ENCODE data around the gene MTHFD1.

The MTHFD1 gene

GRCh38 chr14:64419003-64419402 is 30.9 kb downstream of the MTHFD1 start:
- TF ChIP-seq GATA2 (IDR thresholded peaks at IDR 0.05; ENCODE audit: low read depth, low read length) = no peak
- TF ChIP-seq GATA3 (IDR thresholded peaks at IDR 0.05; ENCODE audit: low read depth, low read length) = no peak

- TF ChIP-seq GATA2 (IDR thresholded peaks at IDR 0.05; ENCODE audit: low read depth, low read length) (no peak), GATA3 (IDR thresholded peaks at IDR 0.05; ENCODE audit: low read depth, low read length) (no peak)
These were observed 33.0 kb downstream of the MTHFD1 start for GRCh38 chr14:64421166-64421565.

DNA sequence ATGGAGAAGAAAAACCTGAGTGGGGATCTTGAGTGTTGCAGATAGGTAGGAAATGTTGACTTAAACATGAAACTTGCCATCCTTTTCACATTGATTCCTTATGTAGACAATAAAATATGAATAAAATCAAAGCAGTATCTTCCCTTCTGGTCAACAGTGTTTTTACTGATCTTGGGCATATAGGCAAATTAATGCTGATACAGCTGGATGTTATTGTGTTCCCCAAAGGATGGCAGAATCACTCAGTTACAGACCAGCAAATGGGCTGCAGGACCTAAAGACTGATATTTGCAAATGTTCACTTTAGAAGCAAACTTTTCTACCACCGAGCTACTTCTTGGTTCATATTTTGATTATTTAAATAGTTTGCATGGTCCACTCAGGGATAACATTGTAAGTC is 33.9 kb downstream of the MTHFD1 start:
- TF ChIP-seq GATA3 (IDR thresholded peaks at IDR 0.05; ENCODE audit: low read depth, low read length) (no peak), GATA2 (IDR thresholded peaks at IDR 0.05; ENCODE audit: low read depth, low read length) (no peak)

DNA sequence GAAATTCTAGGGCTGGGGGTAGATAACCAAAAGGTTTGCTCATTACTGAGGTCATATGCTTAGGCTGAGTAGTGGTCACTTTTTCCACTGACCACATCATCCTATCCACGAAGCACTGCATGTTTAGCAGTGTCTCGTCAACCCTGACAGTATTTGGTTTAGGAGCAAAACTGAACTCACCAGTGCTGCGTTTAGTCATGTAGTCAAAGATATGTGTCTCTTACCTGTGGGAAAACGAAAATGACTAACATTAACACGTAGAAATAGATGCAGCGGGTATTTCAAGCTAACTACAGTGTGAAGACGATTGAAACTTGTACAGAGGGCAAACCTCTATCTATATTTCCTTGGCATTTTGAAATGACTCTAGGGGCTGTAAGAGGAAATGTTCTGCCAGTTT is 34.6 kb downstream of the MTHFD1 start:
- TF ChIP-seq GATA3 (IDR thresholded peaks at IDR 0.05; ENCODE audit: low read depth, low read length) (no peak), GATA2 (IDR thresholded peaks at IDR 0.05; ENCODE audit: low read depth, low read length) (no peak)

DNA sequence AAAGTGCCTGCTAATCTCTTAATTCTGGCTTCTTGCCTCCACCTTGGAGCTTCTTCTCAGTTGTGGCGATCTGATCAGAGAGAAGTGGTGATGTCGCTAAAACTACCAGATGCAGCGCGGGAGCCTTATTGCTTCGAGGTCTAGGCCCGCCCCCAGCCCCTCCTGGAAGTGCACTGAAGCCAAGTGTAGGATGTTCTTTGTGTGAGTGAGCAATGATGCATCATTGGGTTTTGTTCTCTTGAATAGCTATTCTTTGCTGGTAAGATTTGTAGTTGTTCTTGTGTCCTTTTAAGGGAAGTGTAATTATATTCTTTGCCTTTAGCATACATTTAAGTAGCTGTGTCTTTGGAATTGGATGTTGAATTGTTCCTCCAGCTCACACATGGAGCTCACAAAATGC is 35.8 kb downstream of the MTHFD1 start:
- TF ChIP-seq GATA3 (IDR thresholded peaks at IDR 0.05; ENCODE audit: low read depth, low read length) (no peak), GATA2 (IDR thresholded peaks at IDR 0.05; ENCODE audit: low read depth, low read length) (no peak)

GRCh38 chr14:64434528-64434927 is 46.4 kb downstream of the MTHFD1 start:
- TF ChIP-seq GATA2 (IDR thresholded peaks at IDR 0.05; ENCODE audit: low read depth, low read length) (no peak), GATA3 (IDR thresholded peaks at IDR 0.05; ENCODE audit: low read depth, low read length) (no peak)

DNA sequence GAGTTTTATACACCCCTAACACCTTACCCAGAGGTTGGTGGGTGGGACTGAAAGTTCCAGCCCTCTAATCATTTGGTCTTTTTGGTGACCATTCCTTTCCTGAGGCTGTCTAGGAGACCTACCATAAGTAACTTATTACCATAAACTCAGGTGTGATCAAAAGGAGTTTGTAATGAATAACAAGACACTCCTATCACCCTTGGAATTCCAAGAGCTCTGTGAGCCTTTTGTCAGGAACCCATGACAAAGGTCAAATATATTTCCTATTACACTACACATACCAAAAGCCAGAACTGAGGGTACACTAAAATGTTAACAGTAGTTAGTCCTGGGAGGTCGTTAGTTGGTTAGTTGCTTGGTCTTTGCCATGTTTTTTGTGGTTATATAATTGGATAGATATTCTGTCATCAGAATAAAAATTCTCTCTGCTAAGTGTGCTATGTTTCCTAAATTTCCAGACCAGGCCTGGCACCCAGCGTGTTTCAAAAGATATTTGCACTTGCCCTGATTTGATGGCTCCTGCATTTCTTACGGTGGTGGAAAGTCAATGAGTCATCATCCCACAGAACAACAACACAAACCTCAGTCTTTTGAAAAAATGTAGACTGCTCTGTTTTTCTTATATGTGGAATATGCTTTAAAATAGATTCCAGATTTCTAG is 50.2 kb downstream of the MTHFD1 start:
- TF ChIP-seq GATA2 (IDR thresholded peaks at IDR 0.05; ENCODE audit: low read depth, low read length) = no peak
- TF ChIP-seq GATA3 (IDR thresholded peaks at IDR 0.05; ENCODE audit: low read depth, low read length) = no peak

DNA sequence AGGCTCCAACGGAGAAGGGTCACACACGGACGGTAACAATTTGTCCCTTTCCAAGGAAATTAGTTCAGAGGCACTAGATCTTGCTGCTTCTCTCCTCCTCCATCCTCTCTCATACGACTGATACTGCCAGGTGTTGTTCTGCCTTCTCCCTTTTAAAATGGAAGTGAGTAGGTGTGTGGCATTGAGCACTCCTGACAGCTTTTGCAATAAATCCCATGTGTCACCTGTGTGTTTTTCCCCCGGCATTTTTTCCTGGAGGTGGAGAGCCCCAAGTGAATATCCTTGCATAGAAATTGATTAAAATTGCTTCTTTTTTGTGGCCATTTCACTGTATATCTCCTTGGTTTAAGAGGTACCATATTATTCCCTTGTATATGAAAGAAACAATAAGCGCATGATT is 51.0 kb downstream of the MTHFD1 start:
- TF ChIP-seq GATA2 (IDR thresholded peaks at IDR 0.05; ENCODE audit: low read depth, low read length) (no peak), GATA3 (IDR thresholded peaks at IDR 0.05; ENCODE audit: low read depth, low read length) (no peak)

DNA sequence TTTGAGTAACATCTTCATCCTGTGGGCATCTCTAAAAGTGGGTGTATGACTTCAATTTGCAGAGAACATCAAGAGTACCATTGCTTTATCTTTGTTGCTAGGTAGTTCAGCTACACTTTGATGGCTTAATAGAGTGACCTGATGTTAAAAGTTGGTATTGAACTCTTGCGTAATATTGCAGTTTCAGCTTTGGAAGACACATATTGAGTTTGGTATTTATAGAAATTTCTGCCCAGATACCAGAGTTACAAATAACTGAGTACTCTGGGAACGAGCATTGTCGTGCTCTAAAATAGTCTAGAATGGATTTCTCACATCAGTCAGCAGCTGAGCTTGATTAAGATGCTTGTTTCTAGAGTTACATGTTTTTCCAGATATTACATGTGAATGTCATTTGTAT is 52.3 kb downstream of the MTHFD1 start:
- TF ChIP-seq GATA2 (IDR thresholded peaks at IDR 0.05; ENCODE audit: low read depth, low read length) (no peak), GATA3 (IDR thresholded peaks at IDR 0.05; ENCODE audit: low read depth, low read length) (no peak)

GRCh38 chr14:64442300-64442988 is 54.3 kb downstream of the MTHFD1 start:
- no peak for TF ChIP-seq GATA2 (IDR thresholded peaks at IDR 0.05; ENCODE audit: low read depth, low read length)
- TF ChIP-seq GATA3 (IDR thresholded peaks at IDR 0.05; ENCODE audit: low read depth, low read length) = no peak

DNA sequence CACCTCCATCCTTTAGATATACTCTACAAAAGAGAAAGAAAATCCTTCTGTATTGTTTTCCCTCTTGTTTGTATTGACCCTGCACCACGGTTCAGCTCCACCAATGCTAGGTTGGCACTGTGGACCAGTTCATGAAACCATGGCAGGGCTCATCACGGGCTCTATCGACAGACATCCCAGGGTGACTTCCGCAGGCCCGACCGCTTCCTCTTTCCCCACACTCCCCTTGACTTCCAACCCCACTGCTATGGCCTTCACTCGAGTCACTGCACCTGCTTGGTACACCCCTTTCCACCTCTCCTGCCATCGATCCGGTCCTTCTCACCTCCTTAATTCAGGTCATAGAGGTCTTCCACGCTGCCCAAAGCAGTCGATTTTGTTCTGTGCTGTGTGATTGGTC is 56.0 kb downstream of the MTHFD1 start:
- no peak for TF ChIP-seq GATA2 (IDR thresholded peaks at IDR 0.05; ENCODE audit: low read depth, low read length)

DNA sequence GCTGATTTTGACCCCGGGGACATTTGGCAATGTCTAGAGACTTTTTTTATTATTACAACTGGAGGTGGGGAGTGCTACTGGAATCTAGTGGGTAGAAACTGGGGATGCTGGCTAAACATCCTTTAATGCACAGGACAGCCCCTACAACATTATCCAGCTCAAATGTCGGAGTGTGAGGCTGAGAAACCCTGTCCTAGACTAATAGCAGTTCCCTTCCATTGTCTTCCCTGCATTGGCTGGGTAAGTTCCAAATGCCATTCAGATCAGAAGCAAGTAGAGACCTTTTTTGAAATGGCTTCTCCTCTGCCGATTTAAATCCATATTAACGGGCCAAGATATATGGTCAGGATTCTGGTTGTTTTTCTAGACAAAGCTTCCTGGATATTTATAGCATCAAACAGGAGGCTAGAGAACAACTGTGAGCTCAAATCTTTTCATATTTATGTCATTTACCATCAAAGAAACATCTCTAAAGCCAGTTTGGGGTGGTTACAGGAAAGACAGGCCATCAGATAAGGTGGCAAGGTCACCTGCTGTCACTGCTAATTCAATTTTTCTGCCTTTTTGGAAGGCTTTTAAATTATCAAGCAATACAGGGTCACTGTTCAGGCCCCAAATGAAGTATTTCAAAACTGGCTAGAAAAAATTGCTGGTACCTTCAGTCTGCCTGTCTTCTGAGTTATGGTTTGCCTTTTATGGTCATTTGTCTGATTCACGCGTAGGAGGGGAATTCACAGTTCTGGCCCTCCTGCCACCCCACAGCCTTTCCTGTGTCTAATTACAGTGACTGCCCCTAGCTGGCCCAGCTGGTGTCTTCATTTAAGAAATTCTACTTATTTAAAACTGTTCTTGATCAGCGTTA is 57.1 kb downstream of the MTHFD1 start:
- peak; percentile 88 for TF ChIP-seq GATA2 (IDR thresholded peaks at IDR 0.05; ENCODE audit: low read depth, low read length)
- peak; percentile 76 for TF ChIP-seq GATA3 (IDR thresholded peaks at IDR 0.05; ENCODE audit: low read depth, low read length)

- TF ChIP-seq GATA2 (IDR thresholded peaks at IDR 0.05; ENCODE audit: low read depth, low read length) (no peak), GATA3 (IDR thresholded peaks at IDR 0.05; ENCODE audit: low read depth, low read length) (no peak)
These were observed 59.9 kb downstream of the MTHFD1 start for GRCh38 chr14:64447876-64448670.

GRCh38 chr14:64450255-64450654 is 62.1 kb downstream of the MTHFD1 start:
- TF ChIP-seq GATA2 (IDR thresholded peaks at IDR 0.05; ENCODE audit: low read depth, low read length) (no peak), GATA3 (IDR thresholded peaks at IDR 0.05; ENCODE audit: low read depth, low read length) (no peak)
